GM18868 (cell line): Measurements from ENCODE around the gene CAND2.
"Not testable (repeated sequence)": the region's sequence is repeated elsewhere in the genome, so short reads cannot be mapped to it uniquely, and the experiment has no call there.

Experiments used
- ATAC-seq: cut with Tn5 transposase; IDR thresholded peaks from one replicate; pipeline ENCODE4 v1.9.1; 2021; ENCODE audit warnings: mild to moderate bottlenecking, moderate library complexity; ENCODE audit not compliant: unreplicated experiment

Gene CAND2

DNA sequence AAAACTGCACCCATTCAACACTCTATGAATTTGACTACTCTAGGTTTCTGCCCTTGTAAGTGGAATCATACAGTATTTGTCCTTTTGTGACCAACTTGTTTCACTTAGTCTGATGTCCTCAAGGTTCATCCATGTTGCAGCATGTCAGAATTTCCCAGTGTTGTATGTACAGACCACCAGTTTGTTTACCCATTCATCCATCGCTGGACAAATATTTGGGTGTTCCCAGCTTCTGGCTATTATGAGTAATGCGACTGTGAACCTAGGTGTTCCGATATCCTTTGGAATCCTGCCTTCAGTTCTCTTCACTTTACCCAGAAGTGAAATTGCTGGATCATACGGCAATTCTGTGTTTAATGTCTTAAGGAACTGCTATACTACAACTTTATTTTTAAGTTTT is 32.3 kb downstream of the CAND2 start:
- ATAC-seq, result no peak

DNA sequence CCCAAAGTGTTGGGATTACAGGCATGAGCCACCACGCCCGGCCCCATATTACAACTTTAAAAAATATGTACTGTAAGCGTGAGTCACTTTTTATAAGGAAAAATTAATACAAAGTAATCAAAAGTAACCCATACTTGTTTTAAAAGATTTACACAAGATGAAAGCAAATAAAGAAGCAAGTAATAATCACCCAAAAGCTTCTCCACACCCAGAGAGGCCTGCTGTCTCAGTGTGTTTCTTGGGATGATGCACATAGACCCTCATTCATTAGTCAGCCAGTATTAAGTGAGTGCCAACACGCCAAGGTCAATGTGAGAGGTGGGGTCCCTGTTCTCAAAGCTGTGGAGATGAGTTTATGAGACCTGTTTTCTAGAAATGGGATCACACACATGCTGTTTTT is 32.9 kb downstream of the CAND2 start:
- ATAC-seq, result no peak

DNA sequence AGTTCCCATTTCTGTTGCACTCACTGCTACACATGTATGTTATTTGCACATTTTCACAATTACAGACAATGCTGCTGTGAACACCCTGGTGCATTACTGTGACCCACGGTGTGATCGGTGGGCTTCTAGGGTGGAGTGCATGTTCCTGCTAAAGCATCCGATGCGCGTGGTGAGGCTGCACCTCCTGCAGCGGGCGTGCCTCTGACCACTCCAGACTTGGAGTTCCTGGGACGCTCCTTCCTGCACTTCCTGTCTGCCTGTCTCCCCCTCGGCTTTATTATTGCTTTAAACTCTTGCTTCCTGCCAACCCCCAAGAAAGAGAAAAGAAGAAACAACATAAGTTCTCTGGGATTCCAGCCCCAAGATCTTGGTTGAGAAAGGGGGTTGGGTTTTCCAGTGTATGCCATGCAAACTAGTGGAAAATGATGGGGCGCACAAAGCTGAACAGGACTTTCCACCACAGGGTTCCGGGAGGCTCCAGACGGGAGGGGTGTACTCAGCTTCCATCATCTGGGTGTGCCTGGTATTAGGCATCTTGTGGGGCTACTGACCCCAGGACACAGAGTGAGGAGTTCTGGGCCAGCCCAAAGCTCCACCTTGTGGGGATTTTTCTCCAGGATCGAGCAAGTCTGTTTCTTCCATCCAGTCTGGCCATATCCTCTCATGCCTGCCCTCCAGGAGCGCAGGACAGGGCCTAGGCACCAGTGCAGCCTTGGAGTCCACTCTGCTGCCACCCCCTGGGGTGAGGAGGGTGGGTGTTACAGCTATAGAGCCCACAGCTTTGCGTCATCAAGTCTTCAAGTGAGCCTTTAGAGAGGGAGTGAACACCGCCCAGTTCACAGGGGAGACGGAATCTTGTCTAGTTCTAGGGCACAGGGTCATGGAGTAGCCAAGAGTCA is 33.7 kb downstream of the CAND2 start:
- no peak for ATAC-seq

DNA sequence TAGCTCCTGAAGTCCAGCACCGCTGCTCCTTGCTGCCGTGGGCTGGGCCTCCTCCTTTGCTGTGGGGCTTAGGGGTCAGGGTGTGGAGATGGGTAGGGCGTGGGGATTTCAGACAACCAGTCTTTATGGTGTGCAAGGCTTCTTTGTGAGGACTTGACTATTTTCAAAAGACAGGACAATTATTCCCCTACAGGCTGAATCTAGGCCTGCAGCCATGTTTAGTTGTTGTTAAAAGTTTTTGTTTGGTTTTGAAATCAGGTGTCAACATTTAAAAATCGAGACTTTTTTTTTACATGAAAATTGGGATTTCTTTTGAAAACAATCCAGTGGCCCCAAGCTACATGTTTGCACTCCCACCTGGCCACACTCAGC is 34.3 kb downstream of the CAND2 start:
- ATAC-seq, result no peak

DNA sequence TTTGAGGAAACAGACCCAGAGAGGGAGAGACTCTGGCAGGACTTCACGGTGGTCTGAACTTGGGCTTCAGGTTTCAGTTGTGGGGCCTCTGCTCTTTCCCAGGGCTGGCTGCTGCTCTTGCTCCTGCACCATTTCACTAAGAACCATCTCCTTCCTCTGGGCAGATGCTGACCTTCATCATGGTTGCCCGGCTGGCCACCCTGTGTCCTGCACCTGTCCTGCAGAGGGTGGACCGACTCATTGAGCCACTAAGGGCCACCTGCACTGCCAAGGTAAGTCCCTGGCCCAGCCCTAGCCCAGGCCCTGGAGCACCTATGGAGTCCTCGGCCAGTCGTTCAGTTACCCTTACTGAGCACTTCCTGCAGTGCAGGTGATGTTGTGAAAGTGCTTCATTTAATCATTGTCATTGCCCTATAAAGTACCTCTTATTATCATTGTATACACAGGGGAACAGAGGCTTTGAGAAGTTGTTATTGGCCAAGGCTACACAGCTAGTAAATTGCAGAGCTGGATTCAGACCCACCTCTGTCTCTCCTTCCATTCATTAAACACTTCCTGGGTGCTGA is 34.9 kb downstream of the CAND2 start:
- ATAC-seq, result no peak

DNA sequence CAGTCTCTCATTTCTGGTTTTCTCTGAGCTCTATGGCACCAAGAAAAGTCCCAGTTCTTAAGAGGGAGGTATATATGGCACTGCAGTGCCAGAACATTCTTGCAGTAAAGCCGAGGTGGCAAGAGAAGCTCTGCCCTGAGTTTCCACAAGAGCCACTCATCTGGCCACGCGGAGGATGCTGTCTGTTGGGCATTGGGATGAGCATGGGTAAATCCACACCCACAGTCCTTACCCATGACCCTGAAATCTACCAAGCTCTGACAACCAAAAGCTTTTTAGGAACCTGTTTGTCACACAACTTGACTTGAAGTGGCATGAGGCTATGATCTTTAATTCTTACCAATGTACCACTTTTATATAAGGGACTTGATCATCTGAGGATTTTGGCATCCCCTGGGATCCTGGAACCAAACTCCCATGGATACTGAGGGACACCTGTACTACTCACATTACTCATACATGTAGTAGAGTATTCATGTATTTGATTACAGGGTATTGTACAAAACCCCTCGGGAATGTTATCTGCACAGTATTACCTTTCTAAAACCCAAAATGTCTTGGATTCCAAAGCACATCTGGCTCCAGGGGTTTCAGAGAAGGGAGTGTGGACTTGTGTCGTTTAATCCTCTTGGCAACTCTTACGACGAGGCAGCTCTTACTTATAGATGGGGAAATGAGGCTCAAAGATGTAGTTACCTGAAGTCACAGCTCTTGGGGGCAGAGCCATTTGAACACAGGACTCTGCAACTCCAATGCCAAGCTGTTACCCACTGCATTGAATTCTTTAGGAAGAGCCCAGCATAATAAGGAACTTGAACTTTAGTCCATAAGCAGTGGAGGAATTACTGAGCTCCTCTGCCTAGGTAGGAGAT is 36.1 kb downstream of the CAND2 start:
- ATAC-seq, result no peak

DNA sequence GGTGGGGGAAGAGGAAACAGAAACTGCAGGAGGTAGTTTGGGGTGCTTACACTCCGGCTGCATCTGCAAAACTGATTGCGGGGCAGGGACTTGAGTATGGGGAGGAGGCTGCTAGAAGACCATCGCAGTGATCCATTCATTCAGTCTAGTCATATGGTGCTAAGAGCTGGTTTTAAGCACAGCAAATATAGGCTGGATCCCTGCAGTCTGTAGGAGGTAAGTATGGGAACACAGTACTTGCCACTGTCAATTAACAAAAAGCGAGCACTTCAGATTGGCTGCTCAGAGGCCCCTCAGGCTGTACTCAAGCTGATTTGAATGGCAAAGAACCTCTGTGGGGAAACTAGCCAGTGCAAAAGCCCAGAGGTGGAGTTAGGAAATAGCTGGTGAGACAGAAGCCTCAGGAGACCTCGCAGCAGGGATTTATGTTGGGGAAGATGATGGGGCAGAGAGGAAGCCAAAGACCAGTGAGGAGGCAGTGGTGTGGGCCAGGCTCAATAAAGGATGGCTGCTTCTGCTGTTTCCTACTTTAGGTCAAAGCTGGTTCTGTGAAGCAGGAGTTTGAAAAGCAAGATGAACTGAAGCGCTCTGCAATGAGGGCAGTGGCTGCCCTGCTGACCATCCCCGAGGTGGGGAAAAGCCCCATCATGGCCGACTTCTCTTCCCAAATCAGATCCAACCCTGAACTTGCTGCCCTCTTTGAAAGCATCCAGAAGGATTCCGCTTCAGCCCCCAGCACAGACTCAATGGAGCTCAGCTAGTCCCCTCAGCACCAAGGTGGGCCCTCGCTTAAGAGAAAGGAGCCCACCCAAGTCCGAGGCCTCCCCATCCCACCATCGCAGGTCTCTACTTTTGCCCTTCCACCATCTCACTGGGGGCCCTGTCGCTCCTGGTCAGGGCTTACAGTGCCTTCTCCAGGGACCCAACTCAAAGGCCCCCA is 37.0 kb downstream of the CAND2 start:
- ATAC-seq, result no peak

DNA sequence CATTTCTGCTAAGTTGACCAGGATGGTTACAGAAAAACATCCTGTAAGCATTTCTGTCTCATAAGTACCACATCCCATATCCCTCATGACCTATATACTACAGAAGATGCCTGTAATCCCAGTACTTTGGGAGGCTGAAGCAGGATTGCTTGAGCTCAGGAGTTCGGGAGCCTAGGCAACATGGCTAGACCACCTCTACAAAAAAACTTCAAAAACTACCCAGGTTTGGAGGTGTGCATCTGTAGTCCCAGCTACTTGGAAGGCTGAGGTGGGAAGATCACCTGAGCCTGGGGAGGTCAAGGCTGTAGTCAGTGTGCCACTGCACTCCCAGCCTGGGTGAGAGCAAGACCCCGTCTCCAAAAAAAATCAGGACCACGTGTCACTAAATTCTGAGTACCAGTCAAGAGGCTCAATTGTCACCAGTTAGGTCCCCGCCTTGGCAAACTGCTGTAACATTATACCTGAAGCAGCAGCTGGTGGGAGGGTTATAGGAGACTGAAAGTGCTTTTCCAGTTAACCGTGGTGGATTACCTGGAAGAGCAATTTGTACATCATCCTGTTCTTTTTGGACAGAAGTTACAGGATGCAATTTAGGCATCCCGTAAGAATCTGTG is 38.7 kb downstream of the CAND2 start:
- no peak for ATAC-seq

DNA sequence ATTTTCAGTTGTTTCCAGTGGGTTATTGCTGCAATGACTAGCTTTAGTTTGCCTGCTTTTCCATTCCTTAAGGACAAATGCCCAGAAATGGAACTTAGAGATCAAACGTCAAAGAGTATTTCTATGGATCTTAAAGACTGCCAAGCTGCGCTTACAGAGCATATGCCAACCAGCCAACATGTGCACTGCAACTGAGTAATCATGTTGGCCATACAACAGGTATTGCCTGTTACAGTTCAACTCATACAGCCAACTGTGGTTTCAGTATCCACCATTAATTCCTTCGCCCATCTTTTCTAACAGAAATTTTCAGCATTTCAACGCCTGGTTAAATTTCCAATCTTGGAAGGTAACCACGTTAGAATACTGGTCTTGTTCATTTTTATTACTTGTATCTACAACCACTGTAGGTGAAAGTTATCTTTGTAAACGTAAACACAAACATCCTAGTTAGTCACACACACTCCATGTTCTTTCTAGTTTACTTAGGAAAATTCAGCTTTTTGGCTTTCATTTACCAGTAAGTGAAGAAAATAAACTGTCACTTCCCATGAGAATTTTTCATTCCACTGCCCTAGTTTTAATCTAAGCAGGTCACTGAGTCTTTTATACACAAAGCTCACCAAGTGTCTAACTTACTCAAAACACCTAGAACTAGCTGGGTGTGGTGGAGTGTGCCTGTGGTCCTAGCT is 41.0 kb downstream of the CAND2 start:
- no peak for ATAC-seq

DNA sequence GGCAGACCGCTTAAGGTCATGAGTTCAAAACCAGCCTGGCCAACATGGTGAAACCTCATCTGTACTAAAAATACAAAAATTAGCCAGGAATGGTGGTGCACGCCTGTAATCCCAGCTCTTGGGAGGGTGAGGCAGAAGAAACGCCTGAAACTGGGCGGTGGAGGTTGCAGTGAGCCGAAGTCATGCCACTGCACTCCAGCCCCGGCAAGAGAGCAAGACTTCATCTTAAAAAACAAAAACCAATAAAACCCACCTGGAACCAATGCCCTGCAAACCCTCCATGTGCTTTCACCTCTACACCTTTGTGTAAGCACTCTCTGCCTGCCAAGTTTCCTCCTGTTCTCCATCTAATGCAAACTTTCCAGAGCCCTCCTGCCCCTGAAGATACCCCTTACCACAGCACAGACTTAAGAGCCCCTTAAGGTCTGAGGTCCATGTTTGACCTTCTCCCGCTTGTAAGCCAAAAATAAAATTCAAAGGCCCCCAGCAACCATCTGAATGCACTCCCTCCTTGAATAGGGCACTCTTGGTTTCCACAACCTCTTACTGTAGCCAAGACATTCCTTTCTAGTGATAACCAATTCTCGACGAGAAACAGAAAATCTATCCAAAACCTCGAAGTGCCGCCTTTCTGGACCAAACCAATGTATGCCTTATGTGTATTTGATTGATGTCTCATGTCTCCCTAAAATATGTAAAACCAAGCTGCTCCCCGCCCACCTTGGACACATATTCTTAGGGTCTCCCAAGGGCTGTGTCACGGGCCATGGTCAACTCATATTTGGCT is 41.9 kb downstream of the CAND2 start:
- ATAC-seq, result no peak

DNA sequence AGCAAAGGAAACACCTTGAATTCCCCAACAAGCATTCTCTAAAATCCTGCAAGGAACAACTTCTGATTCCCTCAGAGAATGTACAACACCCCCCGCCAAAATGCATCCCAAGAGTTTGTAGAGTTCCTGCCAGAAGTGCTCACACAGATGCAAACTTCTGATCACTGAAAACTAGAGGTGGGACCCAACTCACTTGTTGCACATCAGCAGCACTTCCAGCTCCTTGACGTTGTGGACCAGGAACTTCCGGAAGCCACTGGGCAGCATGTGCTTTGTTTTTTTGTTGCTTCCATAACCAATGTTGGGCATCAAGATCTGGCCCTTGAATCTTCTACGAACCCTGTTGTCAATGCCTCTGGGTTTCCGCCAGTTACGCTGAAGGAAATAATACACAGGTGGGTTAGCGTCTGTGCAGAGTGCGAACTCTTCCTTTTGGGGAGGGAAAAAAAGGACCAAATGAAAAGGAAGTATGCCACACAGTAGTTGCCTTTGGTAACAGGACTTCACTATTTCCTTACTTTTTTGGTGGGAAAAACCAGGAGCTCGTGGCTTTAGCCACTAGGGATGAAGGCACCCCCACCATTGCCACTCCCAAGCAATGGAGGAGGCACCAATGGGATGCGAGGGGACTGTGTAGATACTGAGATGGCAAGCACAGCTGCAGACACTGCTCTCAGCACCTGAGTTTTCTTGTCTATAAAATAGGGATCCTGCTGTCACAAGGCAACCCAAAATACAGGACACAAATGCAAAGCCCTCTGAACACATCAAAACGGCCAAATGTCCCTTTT is 42.9 kb downstream of the CAND2 start:
- no peak for ATAC-seq

DNA sequence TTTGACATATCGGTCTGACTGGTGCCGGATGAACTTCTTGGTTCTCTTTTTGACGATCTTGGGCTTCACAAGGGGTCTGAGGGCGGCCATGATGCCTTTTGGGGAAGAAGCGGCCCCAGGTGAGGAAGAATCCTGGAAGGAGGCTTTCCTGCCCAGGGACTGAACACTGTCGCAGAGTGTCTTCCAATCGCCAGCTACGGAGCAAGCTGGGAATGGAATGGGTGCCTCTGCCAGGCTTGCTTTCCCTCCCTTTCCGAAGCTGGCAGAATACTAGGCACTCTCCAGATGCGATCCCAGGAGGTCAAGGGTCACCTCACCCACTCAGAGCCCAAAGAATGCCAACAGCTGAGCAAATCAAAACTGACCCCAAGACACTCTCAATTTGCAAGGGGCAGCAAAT is 43.7 kb downstream of the CAND2 start:
- ATAC-seq, result not testable (repeated sequence)

DNA sequence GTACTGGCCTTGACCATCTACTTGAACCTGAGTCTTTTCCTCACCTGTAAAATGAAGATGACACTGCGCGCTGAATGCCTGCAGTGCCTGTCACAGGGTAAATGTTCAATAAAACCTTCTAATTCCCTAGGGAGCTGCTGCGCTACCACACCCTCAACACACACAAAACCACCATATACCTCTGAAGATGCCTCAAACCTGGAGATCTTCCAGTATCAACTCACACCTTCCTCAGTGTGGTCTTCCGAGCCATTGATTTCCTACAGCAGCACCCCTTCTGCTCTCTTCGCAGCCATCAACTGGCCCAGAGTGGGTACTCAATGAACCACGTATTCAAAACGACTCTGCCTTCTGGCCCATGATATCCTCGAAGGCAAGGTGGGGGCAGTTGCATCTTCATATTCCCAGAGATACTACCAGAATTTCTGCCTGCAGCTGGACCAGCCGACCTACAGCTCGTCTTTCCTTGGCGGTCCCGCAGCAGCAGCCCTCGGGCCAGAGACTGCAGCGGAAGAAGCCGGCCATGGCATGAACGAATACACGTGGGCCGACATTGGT is 44.2 kb downstream of the CAND2 start:
- peak; percentile 22 for ATAC-seq

DNA sequence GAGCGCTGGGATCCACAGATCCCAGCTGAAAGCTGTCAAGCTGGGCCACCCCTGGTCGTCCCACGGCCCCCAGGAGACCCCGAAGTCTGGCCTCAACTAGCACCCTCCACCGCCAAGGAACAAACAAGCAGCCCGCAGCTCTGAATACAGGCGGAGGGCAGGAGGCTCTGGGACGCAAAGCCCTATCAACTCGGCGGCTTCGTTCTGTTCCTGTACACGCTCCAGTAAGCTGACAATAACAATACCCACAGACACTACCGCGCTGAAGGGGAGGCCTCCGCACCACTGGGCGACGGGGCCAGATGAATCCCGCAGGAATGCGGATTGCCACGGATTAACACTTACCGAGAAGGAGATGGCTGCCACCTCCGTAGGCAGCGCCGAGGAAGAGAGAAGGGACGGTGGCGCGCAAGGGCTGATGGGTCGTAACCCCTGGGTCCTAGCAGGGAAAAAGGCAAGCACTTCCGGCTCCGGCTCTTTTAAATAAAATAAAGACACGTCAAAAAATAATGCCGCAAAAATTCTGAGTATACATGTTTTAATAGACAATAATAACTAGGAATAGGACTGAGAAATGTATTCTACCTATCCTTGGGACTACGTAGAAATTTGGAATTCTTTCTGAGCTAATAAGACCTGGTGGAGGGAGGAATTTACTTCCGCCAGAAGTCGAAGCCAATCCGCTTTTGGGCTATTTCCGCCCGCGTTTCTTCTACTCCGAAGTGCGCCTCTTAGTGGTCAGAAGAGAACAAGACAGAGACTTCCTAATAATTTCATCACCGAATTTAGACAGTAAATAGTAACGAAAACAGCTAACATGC is 44.9 kb downstream of the CAND2 start, which contains the start of gene RPL32:
Gene RPL32, minus strand, starts transcription at position 417 of the 821 bp plus-strand sequence. CDS start 1,328 bp downstream, outside the sequence.
- ATAC-seq, result peak; percentile 87

DNA sequence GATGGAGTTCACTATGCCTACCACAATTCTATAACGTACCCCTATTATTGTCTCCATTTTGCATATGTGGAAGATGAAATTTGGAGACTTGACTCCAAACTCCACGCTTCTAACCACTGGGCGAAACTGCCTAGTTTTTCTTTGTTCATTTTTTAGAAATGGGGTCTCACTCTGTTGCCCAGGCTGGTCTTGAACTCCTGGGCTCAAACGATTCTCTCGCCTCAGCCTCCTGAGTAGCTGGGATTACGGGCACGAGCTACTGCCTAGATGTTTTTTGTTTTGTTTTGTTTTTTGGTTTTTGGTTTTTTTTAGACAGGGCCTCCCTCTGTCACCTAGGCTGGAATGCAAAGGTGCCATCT is 45.5 kb downstream of the CAND2 start:
- no peak for ATAC-seq

DNA sequence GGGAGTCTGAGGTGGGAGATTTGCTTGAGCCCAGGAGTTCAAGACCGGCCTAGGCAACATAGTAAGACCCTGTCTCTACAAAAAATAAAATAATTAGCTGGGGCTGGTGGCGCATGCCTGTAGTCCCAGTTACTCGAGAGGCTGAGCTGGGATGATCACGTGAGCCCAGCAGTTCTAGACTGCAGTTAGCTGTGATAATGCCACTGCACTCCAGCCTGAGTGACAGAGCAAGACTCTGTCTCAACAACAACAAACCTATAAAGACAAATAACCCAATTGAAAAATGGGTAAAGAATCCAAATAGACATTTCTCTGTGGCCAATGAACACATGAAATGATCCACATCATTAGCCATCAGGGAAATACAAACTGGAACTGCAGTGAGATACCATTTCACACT is 46.0 kb downstream of the CAND2 start:
- ATAC-seq, result no peak

DNA sequence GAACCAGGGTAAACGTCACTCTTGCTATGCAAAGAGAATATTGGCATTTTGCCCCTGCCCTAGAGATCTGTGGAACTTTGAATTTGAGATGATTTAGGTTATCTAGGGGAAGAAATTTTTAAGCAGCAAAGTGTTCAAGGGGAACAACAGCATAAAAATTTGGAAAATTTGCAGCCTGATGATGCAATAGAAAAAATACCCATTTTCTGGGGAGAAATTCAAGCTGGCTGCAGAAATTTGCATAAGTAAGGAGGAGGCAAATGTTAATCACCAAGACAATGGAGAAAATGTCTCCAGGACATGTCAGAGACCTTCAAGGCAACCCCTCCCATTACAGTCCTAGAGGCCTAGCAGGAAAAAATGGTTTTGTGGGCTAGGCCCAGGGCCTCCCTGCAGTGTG is 49.3 kb downstream of the CAND2 start:
- no peak for ATAC-seq
